Ecto neural progenitor cell (in vitro differentiated cells): ENCODE data around the gene RNF222.
"Not testable (repeated sequence)": the region's sequence is repeated elsewhere in the genome, so short reads cannot be mapped to it uniquely, and the experiment has no call there.

ENCODE experiments used
- DNase-seq: peaks from one replicate; pipeline ENCODE4 v3.0.0-alpha.2; 2018; ENCODE audit warnings: low spot score

The RNF222 gene

DNA sequence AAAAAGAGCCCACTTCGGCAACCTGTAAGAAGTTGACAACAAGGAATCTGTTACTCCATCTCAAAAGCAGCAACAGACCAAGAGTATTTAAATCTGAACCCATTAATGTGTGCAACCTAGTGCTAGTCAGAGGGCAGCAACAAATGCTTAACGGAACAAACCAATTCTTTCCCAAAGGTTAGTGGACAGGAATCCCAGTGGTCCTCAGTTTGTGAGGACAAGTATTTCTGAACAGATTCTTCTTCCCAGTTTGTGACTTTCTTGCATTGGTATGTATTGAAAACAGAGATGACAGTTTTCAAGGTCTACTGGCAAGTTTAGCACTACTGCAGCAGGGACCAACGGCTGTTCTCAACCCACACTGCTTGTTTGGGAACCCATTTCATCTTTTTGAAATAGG, 17.6 kb downstream of the RNF222 start:
- DNase-seq = no peak

- not testable (repeated sequence) for DNase-seq
Measured at GRCh38 chr17:8378117-8378516, 19.5 kb downstream of the RNF222 start.

- no peak for DNase-seq
Measured at GRCh38 chr17:8377422-8377821, 20.2 kb downstream of the RNF222 start.

DNA sequence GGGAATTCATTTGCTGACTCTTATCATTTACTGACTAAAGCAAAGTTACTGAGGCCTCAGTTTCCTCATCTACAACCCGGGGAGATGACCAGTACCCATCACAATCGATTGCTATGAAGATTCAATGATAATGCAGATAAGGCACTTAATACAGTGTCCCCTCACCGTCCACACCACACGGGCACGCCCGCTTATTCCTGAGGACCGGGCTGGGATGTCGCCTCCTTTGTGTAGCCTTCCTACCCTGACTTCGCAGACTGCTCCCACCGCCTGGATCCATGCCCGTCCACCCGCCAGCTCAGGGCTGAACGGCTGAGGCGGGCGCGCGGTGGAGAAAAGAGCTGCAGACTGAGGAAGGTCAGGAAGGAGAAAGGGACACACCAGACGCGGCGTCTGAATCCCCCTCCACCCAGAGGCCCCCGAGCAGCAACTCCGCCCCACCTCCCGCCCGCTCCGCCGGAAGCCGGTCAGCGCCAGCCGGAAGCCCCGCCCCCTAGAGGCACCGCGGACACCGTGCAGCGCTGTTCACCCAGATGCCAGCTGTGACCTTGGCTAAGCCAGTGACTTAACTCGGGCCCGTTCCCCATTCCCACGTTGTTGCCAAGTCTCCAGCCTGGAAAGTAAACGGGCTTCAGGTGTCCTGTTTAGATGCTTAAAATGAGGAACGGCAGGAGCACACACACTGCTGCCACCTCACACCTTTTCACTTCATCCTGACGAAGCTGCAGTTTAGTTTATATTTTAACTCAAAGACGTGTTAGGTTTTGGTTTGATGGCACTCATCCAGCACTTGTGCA, 21.2 kb downstream of the RNF222 start, which contains the start of gene KRABD2:
Gene KRABD2, minus strand, starts transcription at position 434 of the 797 bp plus-strand sequence.
- peak; percentile 98 for DNase-seq

DNA sequence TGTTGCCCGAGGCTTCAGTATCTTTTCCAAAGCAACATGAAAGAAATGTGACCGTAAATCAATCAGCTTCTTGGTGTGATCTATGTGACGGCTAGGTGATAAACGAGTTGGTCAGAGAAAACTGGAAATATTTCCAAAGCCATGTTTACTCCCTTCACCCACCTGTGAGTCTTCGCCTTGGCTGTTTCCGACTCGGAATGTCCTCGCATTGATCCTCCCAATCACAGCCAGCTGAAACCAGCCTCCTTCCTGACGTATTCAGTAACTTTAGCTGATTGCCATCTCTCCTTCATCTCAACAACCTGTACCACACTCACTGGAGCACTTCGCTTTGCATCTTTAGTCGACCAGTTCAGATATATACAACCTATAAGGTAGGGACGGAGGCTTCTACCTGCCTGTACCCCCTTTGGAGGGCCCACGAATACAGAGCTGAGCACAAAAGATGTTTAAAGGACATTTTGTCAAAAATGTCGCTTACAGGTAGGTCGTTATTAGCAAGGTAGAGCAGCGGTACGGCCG, 21.8 kb downstream of the RNF222 start:
- no peak for DNase-seq

GRCh38 chr17:8373856-8374255, 23.8 kb downstream of the RNF222 start:
- DNase-seq = not testable (repeated sequence)

DNA sequence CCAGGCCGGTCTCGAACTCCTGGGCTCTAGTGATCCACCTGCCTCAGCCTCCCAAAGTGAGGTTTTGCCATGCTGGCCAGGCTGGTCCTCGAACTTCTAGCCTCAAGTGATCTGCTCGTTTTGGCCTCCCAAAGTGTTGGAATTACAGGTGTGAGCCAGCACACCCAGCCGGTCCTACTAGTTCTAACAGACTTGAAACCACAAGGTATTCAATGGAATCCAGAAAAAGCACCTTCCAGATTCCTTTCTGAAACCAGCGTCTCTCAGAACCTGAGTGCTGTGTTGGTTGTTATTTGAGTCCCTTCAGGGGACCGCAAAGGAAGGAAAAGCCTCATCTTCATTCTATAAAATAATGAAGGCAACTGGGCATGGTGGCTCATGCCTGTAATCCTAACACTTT, 25.2 kb downstream of the RNF222 start:
- no peak for DNase-seq

- no peak for DNase-seq
Measured at GRCh38 chr17:8371786-8372185, 25.8 kb downstream of the RNF222 start.

DNA sequence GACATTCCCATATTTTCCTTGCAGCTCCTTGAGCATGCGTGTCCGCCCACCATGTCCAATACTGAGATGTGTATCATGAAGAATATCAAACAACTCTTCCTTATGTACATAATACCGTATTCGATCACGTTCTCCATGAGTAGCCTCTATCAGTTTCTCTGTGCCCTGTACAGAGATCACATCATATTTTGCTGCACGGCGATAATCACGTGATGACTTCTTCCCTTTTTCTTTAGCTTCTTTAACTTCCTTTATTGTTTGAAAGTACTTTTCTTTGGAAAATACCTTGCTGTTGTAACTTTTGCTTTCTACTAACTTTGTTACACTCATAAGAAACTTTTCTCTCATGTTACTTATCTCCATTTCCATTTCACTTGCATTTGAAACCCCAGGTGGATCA, 27.7 kb downstream of the RNF222 start:
- no peak for DNase-seq

DNA sequence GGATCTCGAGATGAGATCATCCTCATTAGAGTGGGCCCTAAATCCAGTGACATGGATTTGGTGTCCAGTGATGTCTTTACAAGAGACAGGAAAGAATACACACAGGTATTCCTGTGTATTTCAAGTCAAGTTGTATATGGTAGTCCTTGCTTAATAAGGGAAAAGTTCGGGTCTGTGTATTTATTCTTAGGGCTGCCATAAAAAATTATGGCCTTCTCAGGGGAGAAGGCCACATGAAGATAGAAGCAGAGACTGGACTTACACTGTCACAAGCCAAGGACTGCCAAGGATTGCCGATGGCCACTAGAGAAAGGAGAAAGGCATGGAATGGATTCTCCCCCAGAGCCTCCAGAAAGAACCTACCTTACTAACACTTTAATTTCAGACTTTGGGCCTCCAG, 29.4 kb downstream of the RNF222 start:
- no peak for DNase-seq

- DNase-seq = no peak
Measured at GRCh38 chr17:8366231-8366630, 31.4 kb downstream of the RNF222 start.

DNA sequence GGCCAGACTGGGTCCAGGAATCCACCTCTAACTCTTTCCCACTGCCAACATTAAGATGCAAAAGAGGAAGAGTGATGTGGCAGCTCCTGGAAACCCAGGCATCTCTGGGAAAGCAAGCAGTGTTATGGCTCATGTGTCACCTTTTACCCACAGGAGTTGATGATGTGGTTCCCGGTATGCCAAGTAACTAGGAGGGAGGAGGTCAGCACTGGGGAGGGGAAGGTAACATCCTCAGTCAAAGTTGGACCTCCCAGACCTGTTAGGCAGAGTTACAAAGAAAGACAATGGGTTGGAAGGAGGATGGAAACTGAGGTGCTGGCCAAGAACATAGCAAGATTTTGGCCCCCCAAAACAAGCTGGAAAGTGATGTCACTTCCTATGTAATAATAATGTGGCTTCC, 32.5 kb downstream of the RNF222 start:
- no peak for DNase-seq

GRCh38 chr17:8362651-8363332, 34.8 kb downstream of the RNF222 start:
- no peak for DNase-seq

DNA sequence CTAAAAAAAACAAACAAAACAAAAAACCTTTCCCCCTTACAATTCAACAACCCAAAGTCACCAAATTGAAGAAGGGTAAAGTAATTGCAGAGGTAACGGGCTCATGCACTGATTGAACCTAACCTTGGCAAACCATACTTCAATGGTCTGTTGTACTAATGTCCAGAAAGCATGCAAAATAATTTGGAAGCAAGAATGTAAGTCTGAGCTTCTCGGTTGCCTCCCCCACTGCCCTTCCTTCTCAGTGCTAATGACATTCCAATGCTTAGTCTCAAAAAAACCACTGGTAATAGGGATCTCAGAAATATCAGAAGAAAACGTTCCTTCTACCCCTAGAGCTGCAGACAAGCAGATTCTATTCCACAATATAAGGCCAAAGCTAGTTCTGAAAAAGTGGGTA, 36.9 kb downstream of the RNF222 start:
- DNase-seq = no peak

DNA sequence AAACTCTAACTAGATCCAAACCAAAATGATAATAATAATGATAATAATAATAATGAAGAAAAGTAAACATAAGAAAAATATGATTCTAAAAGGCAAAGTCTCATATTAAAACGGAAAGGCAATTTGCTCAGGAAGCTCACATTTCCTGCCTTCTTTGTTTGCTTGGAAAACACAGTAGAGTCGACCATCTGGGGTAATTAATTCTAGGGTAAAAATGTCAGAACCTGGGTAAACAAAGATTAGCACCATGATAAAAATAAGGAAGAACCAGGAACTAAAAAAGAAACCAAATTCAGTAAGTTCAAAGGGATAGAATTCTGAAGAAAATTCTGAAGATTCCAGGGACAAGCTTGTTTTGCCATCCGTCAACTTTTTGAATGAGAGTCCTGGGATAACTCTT, 37.4 kb downstream of the RNF222 start:
- DNase-seq = no peak

- DNase-seq = no peak
Measured at GRCh38 chr17:8359769-8360168, 37.9 kb downstream of the RNF222 start.

DNA sequence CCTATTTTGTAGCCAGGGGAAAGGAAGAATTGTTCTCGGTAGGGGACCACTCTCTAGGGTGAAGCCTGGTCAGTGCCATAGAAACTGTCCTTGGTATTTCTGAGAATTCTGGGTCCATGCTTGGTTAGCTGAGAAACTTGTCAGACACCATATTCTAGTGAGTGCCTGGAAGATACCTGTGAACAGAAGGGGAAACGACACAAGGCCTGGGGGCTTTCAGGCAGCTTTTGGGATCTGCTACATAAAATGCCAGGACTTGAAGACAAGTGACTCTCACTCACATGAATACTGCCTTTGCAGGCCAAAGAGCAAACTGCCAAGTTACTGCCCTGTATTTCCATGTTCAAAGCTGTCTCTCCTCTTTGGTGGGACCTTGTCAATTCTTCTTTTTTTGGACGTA, 39.7 kb downstream of the RNF222 start:
- DNase-seq = no peak

DNA sequence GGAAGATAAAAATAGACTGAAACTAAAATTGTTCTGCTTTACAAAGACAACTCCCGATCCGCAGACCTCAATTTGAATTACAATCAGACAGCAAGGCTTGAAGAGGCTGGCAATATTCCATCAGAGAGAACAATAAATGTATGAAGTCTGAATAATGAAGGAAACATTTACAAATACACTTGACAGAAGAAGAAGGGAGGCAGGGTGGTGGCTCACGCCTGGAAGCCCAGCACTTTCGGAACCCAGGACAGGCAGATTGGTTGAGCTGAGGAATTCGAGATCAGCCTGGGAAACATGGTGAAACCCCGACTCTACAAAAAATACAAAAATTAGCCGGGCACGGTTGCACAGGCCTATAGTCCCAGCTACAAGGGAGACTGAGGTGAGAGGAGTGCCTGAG, 43.4 kb downstream of the RNF222 start:
- DNase-seq = no peak

GRCh38 chr17:8353736-8354135, 43.9 kb downstream of the RNF222 start:
- DNase-seq = no peak

DNA sequence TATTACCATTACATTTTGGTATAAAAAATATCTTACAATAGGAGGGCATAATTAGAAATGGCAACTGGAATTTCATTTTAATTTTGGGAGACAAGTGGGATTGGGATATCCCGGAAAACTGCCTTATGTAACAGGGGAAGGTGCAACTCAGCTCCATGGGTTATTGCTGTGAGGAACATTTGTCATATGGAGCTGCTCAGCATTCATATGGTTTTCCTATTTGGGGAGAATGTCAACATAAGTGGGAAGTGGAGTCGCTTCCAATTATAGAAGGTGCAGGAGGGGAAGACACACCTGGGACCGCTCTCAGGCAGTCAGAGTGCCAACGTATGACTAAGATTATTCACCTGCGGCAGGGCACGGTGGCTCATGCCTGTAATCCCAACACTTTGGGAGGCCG, 47.3 kb downstream of the RNF222 start:
- DNase-seq = no peak

GRCh38 chr17:8347001-8347400, 50.6 kb downstream of the RNF222 start:
- not testable (repeated sequence) for DNase-seq

DNA sequence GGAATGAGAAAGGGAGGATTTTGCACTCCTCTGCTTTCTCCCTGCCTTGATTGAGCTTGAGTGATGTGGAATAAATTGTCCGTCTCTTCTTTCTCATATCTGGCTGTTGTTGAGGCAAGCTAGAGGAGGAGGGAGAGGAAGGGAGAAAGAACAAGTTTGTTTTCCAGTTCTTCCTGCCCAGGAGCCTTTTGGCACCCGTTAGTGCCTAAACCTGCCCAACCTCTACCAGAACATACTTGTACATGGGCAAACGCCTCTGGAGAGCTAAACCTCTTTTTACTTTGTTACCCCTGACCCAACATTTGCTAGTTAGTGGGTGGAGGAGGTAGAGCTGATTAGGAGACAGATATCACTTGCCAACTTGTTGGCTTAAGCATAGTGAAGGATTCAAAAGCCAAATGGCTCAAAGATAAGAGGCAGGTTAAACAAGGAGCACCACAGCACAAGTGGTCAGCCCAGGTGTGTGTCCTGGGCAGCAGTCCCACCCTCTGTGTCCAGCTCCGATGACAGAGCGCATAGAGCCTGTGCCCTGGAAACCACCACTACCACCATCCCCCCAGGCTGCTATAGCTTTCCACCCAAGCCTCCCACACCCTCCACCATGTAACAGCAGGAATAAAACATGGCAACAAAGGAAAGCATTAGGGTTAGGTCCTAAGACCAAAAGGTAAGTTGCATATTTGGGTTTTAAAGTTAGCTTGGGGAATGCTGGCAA, 51.5 kb downstream of the RNF222 start:
- no peak for DNase-seq
